NB4 (cell line): ENCODE results near the gene MAPKAPK3.

Source experiments
- DNase-seq: peaks from one replicate; pipeline ENCODE4 v3.0.0; 2010; ENCODE audit warnings: low read depth
- H3K4me3 ChIP-seq: one replicate; pipeline ENCODE4 v1.5.1; 2011; ENCODE audit warnings: mild to moderate bottlenecking, low read depth, low read length, moderate library complexity
- MYC ChIP-seq: IDR thresholded peaks from 2 replicates; pipeline ENCODE4 v1.6.1; 2011; ENCODE audit warnings: low read depth, low read length
- POLR2A ChIP-seq: IDR thresholded peaks from 2 replicates; pipeline ENCODE4 v1.6.1; 2011; ENCODE audit warnings: mild to moderate bottlenecking; ENCODE audit not compliant: insufficient read length; ENCODE audit errors: extremely low read depth
- TF ChIP-seq, protein P1 (sequence below): IDR thresholded peaks from one replicate; pipeline ENCODE4 v1.5.1; 2012; ENCODE audit warnings: low read depth, low read length
- TF ChIP-seq, protein P2 (sequence below): IDR thresholded peaks from 2 replicates; pipeline ENCODE4 v1.6.1; 2011; ENCODE audit warnings: low read depth, low read length

Gene MAPKAPK3

DNA sequence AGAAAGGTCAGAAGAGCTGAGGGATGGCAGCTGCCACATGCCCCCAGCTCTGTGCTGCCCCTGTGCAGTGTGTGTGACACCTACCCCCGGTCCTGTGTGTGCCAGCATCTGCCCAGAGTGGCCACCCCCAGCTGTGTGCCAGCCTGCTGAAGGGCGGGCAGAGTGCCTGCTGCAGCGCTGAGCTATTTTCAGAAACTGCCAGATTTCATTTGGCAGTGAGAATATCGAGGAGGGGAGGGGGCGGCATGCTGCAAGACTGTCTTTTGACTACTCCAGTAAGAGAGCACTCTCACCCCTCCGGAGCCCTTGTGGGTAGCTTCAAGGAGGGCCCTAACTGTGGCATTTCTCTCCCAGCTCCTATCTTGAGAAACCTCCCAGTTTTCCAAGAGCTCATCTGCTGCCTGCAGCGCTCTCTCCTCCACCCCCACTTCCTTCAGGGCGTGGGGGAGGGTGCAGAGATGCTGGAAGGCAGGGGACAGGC, 32.5 kb downstream of the MAPKAPK3 start:
- H3K4me3 ChIP-seq = no peak overlapping the region

DNA sequence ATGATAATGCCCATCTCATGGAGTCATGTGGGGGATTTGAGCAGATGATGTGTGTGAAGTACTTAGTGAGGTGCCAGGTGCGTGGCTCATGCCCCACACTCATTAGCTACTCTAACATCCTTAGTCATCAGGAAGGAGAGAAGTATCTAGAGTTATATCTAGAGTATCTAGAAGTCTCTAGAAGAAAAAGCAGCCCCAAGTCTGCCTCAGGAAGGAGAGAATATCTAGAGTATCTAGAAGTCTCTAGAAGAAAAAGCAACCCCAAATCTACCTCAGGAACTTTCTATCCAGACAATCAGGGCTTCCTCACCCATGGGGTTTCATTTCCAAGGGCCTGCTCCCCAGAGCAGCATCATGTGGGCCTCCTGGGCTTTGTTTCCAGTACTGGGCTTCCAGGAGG, 33.1 kb downstream of the MAPKAPK3 start:
- no peak overlapping the region for H3K4me3 ChIP-seq
- DNase-seq = no peak
- TF ChIP-seq, protein P1, sequence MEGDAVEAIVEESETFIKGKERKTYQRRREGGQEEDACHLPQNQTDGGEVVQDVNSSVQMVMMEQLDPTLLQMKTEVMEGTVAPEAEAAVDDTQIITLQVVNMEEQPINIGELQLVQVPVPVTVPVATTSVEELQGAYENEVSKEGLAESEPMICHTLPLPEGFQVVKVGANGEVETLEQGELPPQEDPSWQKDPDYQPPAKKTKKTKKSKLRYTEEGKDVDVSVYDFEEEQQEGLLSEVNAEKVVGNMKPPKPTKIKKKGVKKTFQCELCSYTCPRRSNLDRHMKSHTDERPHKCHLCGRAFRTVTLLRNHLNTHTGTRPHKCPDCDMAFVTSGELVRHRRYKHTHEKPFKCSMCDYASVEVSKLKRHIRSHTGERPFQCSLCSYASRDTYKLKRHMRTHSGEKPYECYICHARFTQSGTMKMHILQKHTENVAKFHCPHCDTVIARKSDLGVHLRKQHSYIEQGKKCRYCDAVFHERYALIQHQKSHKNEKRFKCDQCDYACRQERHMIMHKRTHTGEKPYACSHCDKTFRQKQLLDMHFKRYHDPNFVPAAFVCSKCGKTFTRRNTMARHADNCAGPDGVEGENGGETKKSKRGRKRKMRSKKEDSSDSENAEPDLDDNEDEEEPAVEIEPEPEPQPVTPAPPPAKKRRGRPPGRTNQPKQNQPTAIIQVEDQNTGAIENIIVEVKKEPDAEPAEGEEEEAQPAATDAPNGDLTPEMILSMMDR = no peak
- TF ChIP-seq POLR2A (no peak), MYC (no peak)
- TF ChIP-seq, protein P2, sequence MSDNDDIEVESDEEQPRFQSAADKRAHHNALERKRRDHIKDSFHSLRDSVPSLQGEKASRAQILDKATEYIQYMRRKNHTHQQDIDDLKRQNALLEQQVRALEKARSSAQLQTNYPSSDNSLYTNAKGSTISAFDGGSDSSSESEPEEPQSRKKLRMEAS = no peak

More for the DNA sequence above, 32.5 kb downstream of the MAPKAPK3 start:
- no peak for DNase-seq
- TF ChIP-seq, protein P2 = no peak
- TF ChIP-seq MYC (no peak), POLR2A (no peak)
- TF ChIP-seq, protein P1 = no peak

DNA sequence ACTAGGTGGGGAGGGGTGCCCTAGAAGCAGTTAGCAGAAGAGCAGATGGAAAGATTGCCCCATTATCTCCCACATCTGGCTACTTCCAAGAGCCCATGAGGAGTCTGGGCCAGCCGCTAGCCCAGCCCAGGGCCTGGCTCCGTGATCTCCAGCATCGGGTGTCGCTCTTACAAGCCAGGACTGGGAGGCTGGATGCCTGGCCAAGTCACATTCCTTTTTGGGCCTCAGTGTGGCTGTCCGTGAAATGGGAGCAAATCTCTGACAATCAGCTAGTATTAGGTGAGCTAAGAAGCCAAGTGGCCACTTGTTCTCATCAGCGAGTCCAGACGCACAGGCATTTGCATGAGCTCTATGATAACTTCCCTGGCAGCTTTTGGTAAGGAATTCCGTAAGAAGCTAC, 34.5 kb downstream of the MAPKAPK3 start:
- H3K4me3 ChIP-seq = no peak overlapping the region
- TF ChIP-seq POLR2A = no peak
- TF ChIP-seq, protein P1 = no peak
- TF ChIP-seq, protein P2 = no peak
- no peak for TF ChIP-seq MYC
- DNase-seq = no peak

DNA sequence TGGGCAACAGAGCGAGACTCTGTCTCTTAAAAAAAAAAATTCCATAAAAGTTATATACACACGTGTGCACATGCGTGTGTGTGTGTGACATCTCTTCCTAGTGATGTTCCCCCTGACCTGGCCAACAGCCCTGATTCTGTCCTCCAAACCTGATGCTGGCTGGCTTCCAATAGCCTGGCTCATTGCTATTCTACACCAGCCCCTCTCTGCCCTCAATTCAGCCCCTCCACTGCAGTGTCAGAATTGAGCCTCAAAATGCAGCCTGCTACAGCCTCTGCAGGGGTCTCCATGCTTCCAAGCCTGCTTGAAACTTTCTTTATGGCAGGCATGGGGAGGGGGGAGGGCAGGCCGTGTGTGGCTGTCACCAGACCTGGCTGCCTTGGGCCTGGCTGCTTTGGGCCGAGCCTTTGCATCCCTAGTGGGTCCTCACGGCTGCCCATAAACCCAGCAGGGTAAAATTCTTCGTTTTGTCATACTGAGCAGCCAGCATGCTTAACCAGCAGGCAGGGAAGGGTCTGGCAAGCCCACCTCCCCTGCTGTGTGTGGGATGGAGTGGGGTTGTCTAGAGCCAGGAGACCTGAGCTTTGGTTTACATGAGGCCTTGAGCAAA, 35.1 kb downstream of the MAPKAPK3 start:
- H3K4me3 ChIP-seq = no peak overlapping the region
- no peak for TF ChIP-seq MYC
- TF ChIP-seq POLR2A = no peak
- TF ChIP-seq, protein P2 = no peak
- TF ChIP-seq, protein P1 = no peak
- peak; percentile 22 for DNase-seq

DNA sequence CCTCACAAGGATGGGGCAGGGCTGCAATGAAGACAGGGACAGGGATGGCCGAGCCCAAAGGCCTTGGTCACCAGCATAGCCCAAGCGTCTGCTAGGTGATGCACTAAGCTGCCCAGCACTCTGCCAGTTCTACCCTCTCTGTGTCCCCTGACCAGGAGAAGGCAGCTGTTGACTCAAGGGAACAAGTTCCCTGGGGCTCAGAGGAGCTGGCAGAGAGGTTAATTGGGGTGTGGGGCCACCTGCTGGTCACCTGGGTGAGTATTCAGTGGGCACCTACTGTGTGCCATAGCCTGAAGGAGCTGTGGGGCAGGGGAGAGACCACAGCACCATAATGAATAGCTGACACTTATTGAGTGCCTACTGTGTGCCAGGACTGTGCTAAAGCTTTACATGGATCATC, 35.8 kb downstream of the MAPKAPK3 start:
- no peak overlapping the region for H3K4me3 ChIP-seq
- TF ChIP-seq MYC (no peak), POLR2A (no peak)
- TF ChIP-seq, protein P1 = peak; percentile 48
- TF ChIP-seq, protein P2 = no peak
- peak; percentile 70 for DNase-seq
